Lower leg skin (tissue), 3 donors: ENCODE results near the gene SPTLC1.
"Not testable (repeated sequence)": the region's sequence is repeated elsewhere in the genome, so short reads cannot be mapped to it uniquely, and the experiment has no call there.

Experiments
- POLR2A ChIP-seq, 2 donors: fragments of 450-650 bp; IDR thresholded peaks; one replicate each; pipeline ENCODE4 v1.6.1; 2016 to 2017; ENCODE audit warnings: antibody characterized with exemption in 2 of 2, mild to moderate bottlenecking in 1 of 2, moderate library complexity in 1 of 2
- TF ChIP-seq, protein P1 (sequence below), 3 donors: fragments of 450-650 bp; IDR thresholded peaks; one replicate each; pipeline ENCODE4 v1.5.1; 2016; ENCODE audit warnings: antibody characterized with exemption in 3 of 3, mild to moderate bottlenecking in 3 of 3, moderate library complexity in 2 of 3

DNA sequence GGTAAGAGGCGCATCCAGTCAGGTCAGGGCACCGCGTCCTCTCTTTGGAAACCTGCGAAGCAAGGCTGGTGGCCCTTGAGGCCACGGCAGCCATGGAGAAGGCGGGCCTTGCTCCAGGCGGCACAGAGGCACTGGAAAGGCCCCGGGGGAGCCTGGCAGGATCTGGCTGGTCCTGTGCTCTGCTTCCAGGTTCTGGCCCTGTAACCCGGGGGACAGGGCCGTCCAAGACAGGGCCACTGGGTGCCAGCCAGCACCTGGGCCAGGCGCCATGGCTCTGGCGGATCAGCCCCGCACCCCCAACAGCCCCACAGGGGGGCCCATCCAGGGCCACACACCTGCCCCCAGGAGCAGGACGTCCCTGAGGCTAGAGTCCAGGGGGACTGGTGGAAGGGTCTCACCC lies 11.6 kb downstream of the SPTLC1 start:
- TF ChIP-seq, protein P1, sequence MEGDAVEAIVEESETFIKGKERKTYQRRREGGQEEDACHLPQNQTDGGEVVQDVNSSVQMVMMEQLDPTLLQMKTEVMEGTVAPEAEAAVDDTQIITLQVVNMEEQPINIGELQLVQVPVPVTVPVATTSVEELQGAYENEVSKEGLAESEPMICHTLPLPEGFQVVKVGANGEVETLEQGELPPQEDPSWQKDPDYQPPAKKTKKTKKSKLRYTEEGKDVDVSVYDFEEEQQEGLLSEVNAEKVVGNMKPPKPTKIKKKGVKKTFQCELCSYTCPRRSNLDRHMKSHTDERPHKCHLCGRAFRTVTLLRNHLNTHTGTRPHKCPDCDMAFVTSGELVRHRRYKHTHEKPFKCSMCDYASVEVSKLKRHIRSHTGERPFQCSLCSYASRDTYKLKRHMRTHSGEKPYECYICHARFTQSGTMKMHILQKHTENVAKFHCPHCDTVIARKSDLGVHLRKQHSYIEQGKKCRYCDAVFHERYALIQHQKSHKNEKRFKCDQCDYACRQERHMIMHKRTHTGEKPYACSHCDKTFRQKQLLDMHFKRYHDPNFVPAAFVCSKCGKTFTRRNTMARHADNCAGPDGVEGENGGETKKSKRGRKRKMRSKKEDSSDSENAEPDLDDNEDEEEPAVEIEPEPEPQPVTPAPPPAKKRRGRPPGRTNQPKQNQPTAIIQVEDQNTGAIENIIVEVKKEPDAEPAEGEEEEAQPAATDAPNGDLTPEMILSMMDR (IDR thresholded peaks at IDR 0.05), result not testable (repeated sequence)
- TF ChIP-seq POLR2A (IDR thresholded peaks at IDR 0.05), result not testable (repeated sequence)
